HG03442 (cell line): ENCODE results near the gene GYG2.
"Not testable (repeated sequence)": the region's sequence is repeated elsewhere in the genome, so short reads cannot be mapped to it uniquely, and the experiment has no call there.

Experiments
- ATAC-seq: cut with Tn5 transposase; IDR thresholded peaks from one replicate; pipeline ENCODE4 v1.9.1; 2021; ENCODE audit warnings: mild to moderate bottlenecking, moderate library complexity; ENCODE audit not compliant: unreplicated experiment

GYG2 gene

GRCh38 chrX:2828344-2828958 lies at the start of gene GYG2:
Gene GYG2, plus strand, starts transcription at chrX:2828930. Its CDS starts 1,259 bp downstream, at chrX:2830189.
- no peak for ATAC-seq

- ATAC-seq: not testable (repeated sequence)
Measured at GRCh38 chrX:2780472-2781225, 48.1 kb upstream of the GYG2 start.

- ATAC-seq: no peak
Measured at GRCh38 chrX:2781226-2781571, 47.5 kb upstream of the GYG2 start.

- ATAC-seq: no peak
Measured at GRCh38 chrX:2781698-2782097, 47.0 kb upstream of the GYG2 start.

GRCh38 chrX:2782171-2782570 lies 46.6 kb upstream of the GYG2 start:
- ATAC-seq: no peak

- no peak for ATAC-seq
Measured at GRCh38 chrX:2782778-2783177, 46.0 kb upstream of the GYG2 start.

GRCh38 chrX:2784026-2784425 lies 44.7 kb upstream of the GYG2 start:
- ATAC-seq: no peak

GRCh38 chrX:2785538-2785937 lies 43.2 kb upstream of the GYG2 start:
- ATAC-seq: no peak

- no peak for ATAC-seq
Measured at GRCh38 chrX:2788980-2789379, 39.8 kb upstream of the GYG2 start.

- no peak for ATAC-seq
Measured at GRCh38 chrX:2789569-2789968, 39.2 kb upstream of the GYG2 start.

GRCh38 chrX:2793752-2794151 lies 35.0 kb upstream of the GYG2 start:
- no peak for ATAC-seq

- ATAC-seq: no peak
Measured at GRCh38 chrX:2794336-2794735, 34.4 kb upstream of the GYG2 start.

GRCh38 chrX:2796808-2797207 lies 31.9 kb upstream of the GYG2 start:
- ATAC-seq: not testable (repeated sequence)

- no peak for ATAC-seq
Measured at GRCh38 chrX:2799369-2799768, 29.4 kb upstream of the GYG2 start.

- ATAC-seq: not testable (repeated sequence)
Measured at GRCh38 chrX:2799980-2800379, 28.8 kb upstream of the GYG2 start.

- no peak for ATAC-seq
Measured at GRCh38 chrX:2801223-2801622, 27.5 kb upstream of the GYG2 start.

- ATAC-seq: not testable (repeated sequence)
Measured at GRCh38 chrX:2802376-2803090, 26.2 kb upstream of the GYG2 start.

- not testable (repeated sequence) for ATAC-seq
Measured at GRCh38 chrX:2803486-2803885, 25.2 kb upstream of the GYG2 start.

- ATAC-seq: not testable (repeated sequence)
Measured at GRCh38 chrX:2804106-2804843, 24.5 kb upstream of the GYG2 start.

- ATAC-seq: not testable (repeated sequence)
Measured at GRCh38 chrX:2804858-2805257, 23.9 kb upstream of the GYG2 start.

GRCh38 chrX:2811271-2811670 lies 17.5 kb upstream of the GYG2 start:
- ATAC-seq: no peak
